ENCODE data around the gene NADK.
"Not testable (repeated sequence)": the region's sequence is repeated elsewhere in the genome, so short reads cannot be mapped to it uniquely, and the experiment has no call there.

NADK gene

GRCh38 chr1:1742529-1742928, 35.7 kb downstream of the NADK start:
- DNase-seq = not testable (repeated sequence)

GRCh38 chr1:1741013-1741412, 37.3 kb downstream of the NADK start:
- not testable (repeated sequence) for DNase-seq

- DNase-seq = not testable (repeated sequence)
Observed at GRCh38 chr1:1738799-1739337, 39.4 kb downstream of the NADK start.

GRCh38 chr1:1737675-1738590, 40.3 kb downstream of the NADK start:
- not testable (repeated sequence) for DNase-seq

- no peak for DNase-seq
Observed at GRCh38 chr1:1732381-1732780, 45.9 kb downstream of the NADK start.

- DNase-seq = no peak
Observed at GRCh38 chr1:1730870-1731269, 47.4 kb downstream of the NADK start.

GRCh38 chr1:1730230-1730629, 48.0 kb downstream of the NADK start:
- not testable (repeated sequence) for DNase-seq

GRCh38 chr1:1729116-1729816, 49.0 kb downstream of the NADK start:
- not testable (repeated sequence) for DNase-seq

GRCh38 chr1:1728308-1729005, 49.8 kb downstream of the NADK start:
- not testable (repeated sequence) for DNase-seq

- DNase-seq = not testable (repeated sequence)
Observed at GRCh38 chr1:1727131-1727651, 51.1 kb downstream of the NADK start.

- DNase-seq = not testable (repeated sequence)
Observed at GRCh38 chr1:1726088-1726487, 52.2 kb downstream of the NADK start.

GRCh38 chr1:1724035-1724864, 54.0 kb downstream of the NADK start, which contains the start of gene CDK11A:
CDK11A (minus strand) TSS chr1:1724357; CDS start chr1:1722818, 1,539 bp downstream.
- peak; percentile 95 for DNase-seq

GRCh38 chr1:1721201-1721600, 57.1 kb downstream of the NADK start:
- no peak for DNase-seq

GRCh38 chr1:1715109-1715883, 63.0 kb downstream of the NADK start:
- DNase-seq = not testable (repeated sequence)

GRCh38 chr1:1707897-1708296, 70.4 kb downstream of the NADK start:
- DNase-seq = not testable (repeated sequence)

GRCh38 chr1:1707241-1707640, 71.0 kb downstream of the NADK start:
- DNase-seq = not testable (repeated sequence)

- not testable (repeated sequence) for DNase-seq
Observed at GRCh38 chr1:1705623-1706022, 72.6 kb downstream of the NADK start.

- not testable (repeated sequence) for DNase-seq
Observed at GRCh38 chr1:1704284-1704957, 73.8 kb downstream of the NADK start.

- no peak for DNase-seq
Observed at GRCh38 chr1:1703796-1704195, 74.5 kb downstream of the NADK start.

- not testable (repeated sequence) for DNase-seq
Observed at GRCh38 chr1:1702506-1702905, 75.8 kb downstream of the NADK start.

Data from DMS79 treated with DMSO at 0.1 percent for 48 hours (cell line).